Large intestine (tissue), 3 donors: ENCODE measurements around the gene CCDC146. TPM values are rescaled to one million over a fixed set of nuclear protein-coding genes. Genes with fewer than 3 reads are reported as not detected.
A peak's percentile ranks its signal among the peaks of the same experiment; 100 is the strongest.
"Not testable (repeated sequence)": the region's sequence is repeated elsewhere in the genome, so short reads cannot be mapped to it uniquely, and the experiment has no call there.

Experiments used
- DNase-seq, 2 donors: peaks; one replicate each; pipeline versions ENCODE4 v3.0.0 to v3.0.0-alpha.2; 2013
- H3K27ac ChIP-seq: one replicate; pipeline ENCODE4 v1.5.1; 2013; ENCODE audit warnings: low read length
- H3K27me3 ChIP-seq: 2 replicates; pipeline ENCODE4 v1.6.1; 2013; ENCODE audit warnings: low read length; ENCODE audit not compliant: control insufficient read depth, insufficient read depth
- H3K36me3 ChIP-seq: 2 replicates; pipeline ENCODE4 v1.6.1; 2013; ENCODE audit warnings: low read length; ENCODE audit not compliant: control insufficient read depth, insufficient read depth
- H3K4me1 ChIP-seq: one replicate; pipeline ENCODE4 v1.6.1; 2013; ENCODE audit warnings: low read length; ENCODE audit not compliant: control insufficient read depth, insufficient read depth
- H3K4me3 ChIP-seq: one replicate; pipeline ENCODE4 v1.5.1; 2013; ENCODE audit warnings: low read length
- H3K9me3 ChIP-seq: one replicate; pipeline ENCODE4 v1.6.1; 2013; ENCODE audit warnings: mild to moderate bottlenecking, low read depth, low read length, moderate library complexity; ENCODE audit not compliant: control insufficient read depth
- WGBS: methylation state at CpG from one replicate; pipeline ENCODE4 v1.1.5; 2013; ENCODE audit warnings: low lambda C conversion rate; ENCODE audit not compliant: insufficient coverage; 5-methylcytosine and 5-hydroxymethylcytosine counted together
- polyA plus RNA-seq: library from polyadenylated mRNA; unstranded; fragments of 120-200 nt; gene quantifications from one replicate; pipeline ENCODE4 v1.2.1, GENCODE V29; 2013

CCDC146 gene
- polyA plus RNA-seq, 1 donor, result 13.4 TPM

GRCh38 chr7:77199013-77199966 is 76.9 kb downstream of the CCDC146 start, which contains the start of gene FGL2:
Gene FGL2, minus strand, starts transcription at chr7:77199819. Its CDS starts 26 bp downstream, at chr7:77199793.
- Histone ChIP-seq H3K36me3 (no peaks in the 10 kb centered on the region), H3K9me3 (no peaks in the 10 kb centered on the region), H3K27me3 (no peaks in the 10 kb centered on the region), H3K4me3 (peak within 1 kb of the TSS; percentile 47), H3K27ac (peak within 1 kb of the TSS; percentile 81), H3K4me1 (peaks cover 24% of the 10 kb centered on the region)
- peak in 1 of 2 donors; percentile 66 for DNase-seq
- 10% methylated on average over 5 of the region's 15 CpGs for WGBS

DNA sequence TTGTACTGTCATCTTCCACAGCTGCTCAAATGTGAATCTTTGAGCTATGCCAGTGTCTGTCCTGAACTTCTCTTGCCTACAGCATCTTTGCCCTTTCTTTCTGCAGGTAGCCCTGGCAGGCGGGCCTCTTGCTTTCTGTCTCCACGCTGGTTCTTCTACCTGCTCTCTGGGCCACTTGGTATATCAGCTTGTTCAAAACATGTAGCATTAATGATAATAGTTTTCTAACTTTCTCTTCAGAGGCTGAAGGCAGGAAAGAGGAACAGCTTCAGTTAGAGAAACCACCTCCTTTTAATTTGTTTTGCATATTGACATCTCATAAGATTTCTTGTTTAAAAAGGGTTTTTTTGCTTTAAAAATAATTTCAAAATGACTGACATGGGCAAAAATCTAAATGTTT is 78.1 kb downstream of the CCDC146 start:
- Histone ChIP-seq H3K27me3 (no peaks in the 10 kb centered on the region), H3K27ac (no peak overlapping the region), H3K4me3 (no peak overlapping the region), H3K9me3 (no peaks in the 10 kb centered on the region), H3K4me1 (peaks cover 24% of the 10 kb centered on the region), H3K36me3 (no peaks in the 10 kb centered on the region)
- no peak for DNase-seq
- no CpG with 5 or more reads among the region's 2 CpGs for WGBS

DNA sequence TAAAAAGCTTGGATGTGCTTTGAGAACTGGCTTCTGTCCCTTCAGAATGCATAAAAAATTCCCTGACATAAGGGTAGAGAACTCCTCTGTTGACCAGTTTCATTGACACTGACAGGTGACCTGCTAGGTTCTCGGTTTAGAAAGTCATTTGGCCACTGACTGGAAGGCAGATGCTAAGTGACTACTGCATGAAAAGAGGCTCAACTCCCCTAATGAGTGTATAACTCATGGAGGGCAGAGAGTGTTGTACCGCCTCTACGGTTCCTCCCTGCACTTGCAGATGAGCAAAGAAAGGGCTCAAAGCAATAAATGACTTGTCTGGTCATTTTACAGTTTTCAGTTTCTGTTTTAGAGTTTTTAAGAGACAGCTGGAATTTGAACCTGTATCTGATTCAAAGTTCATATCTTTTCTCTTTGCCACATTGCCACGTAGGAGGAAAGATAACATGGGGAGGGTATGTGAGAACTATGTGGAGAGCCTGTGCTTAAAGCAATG is 80.1 kb downstream of the CCDC146 start:
- H3K27ac ChIP-seq, result peak overlapping the region; percentile 79
- 40% methylated on average over 1 of the region's 4 CpGs for WGBS
- no peaks in the 10 kb centered on the region for H3K27me3 ChIP-seq
- no peak overlapping the region for H3K4me3 ChIP-seq
- DNase-seq, result peak; percentile 52 to 77
- peaks cover 24% of the 10 kb centered on the region for H3K4me1 ChIP-seq
- H3K9me3 ChIP-seq, result no peaks in the 10 kb centered on the region
- no peaks in the 10 kb centered on the region for H3K36me3 ChIP-seq

- Histone ChIP-seq H3K27me3 (no peaks in the 10 kb centered on the region), H3K27ac (no peak overlapping the region), H3K9me3 (peaks cover 16% of the 10 kb centered on the region), H3K4me3 (no peak overlapping the region), H3K36me3 (no peaks in the 10 kb centered on the region), H3K4me1 (peaks cover 15% of the 10 kb centered on the region)
- no peak for DNase-seq
- 100% methylated on average over 2 of the region's 3 CpGs for WGBS
Observed at GRCh38 chr7:77205706-77206105, 83.3 kb downstream of the CCDC146 start.

DNA sequence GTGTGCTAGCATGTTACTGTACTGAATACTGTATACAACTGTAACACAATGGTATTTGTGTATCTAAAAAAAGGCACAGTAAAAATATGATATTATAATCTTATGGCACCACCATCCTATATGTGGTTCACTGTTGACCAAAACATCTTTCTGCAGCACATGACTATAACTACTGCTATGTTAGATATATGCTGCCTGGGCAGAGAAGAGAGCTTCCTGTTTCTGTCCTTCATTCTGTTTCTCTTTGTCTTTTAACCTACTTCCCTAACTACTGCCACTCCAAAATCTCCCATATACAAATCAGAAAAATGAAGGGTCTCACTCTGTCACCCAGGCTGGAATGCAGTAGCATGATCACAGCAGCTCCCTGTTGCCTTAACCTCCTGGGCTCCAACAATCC is 86.0 kb downstream of the CCDC146 start:
- peaks cover 16% of the 10 kb centered on the region for H3K9me3 ChIP-seq
- peaks cover 2% of the 10 kb centered on the region for H3K4me1 ChIP-seq
- no peaks in the 10 kb centered on the region for H3K27me3 ChIP-seq
- no peak for DNase-seq
- no peaks in the 10 kb centered on the region for H3K36me3 ChIP-seq
- no peak overlapping the region for H3K27ac ChIP-seq
- H3K4me3 ChIP-seq, result no peak overlapping the region

- no peak for DNase-seq
- no peak overlapping the region for H3K4me3 ChIP-seq
- H3K4me1 ChIP-seq, result no peaks in the 10 kb centered on the region
- no peak overlapping the region for H3K27ac ChIP-seq
- no peaks in the 10 kb centered on the region for H3K27me3 ChIP-seq
- H3K9me3 ChIP-seq, result peaks cover 16% of the 10 kb centered on the region
- no peaks in the 10 kb centered on the region for H3K36me3 ChIP-seq
- WGBS, result no CpG with 5 or more reads among the region's 6 CpGs
Observed at GRCh38 chr7:77209479-77210139, 87.2 kb downstream of the CCDC146 start.

- no peaks in the 10 kb centered on the region for H3K36me3 ChIP-seq
- H3K4me3 ChIP-seq, result no peak overlapping the region
- H3K27ac ChIP-seq, result peak overlapping the region; percentile 38
- H3K9me3 ChIP-seq, result no peaks in the 10 kb centered on the region
- 100% methylated on average over 2 of the region's 3 CpGs for WGBS
- DNase-seq, result no peak
- H3K27me3 ChIP-seq, result no peaks in the 10 kb centered on the region
- H3K4me1 ChIP-seq, result peaks cover 4% of the 10 kb centered on the region
Observed at GRCh38 chr7:77216181-77216845, 93.9 kb downstream of the CCDC146 start.

- Histone ChIP-seq H3K27me3 (no peaks in the 10 kb centered on the region), H3K27ac (no peak overlapping the region), H3K9me3 (no peaks in the 10 kb centered on the region), H3K36me3 (no peaks in the 10 kb centered on the region), H3K4me1 (peaks cover 4% of the 10 kb centered on the region), H3K4me3 (no peak overlapping the region)
- 100% methylated on average over 1 of the region's 2 CpGs for WGBS
- DNase-seq, result no peak
Observed at GRCh38 chr7:77217474-77218185, 95.2 kb downstream of the CCDC146 start.

GRCh38 chr7:77219701-77220331 is 97.4 kb downstream of the CCDC146 start:
- H3K27ac ChIP-seq, H3K4me1 ChIP-seq, H3K9me3 ChIP-seq, H3K27me3 ChIP-seq, H3K4me3 ChIP-seq, H3K36me3 ChIP-seq: not testable (repeated sequence)
- 72% methylated on average over 4 of the region's 10 CpGs for WGBS
- DNase-seq, result peak in 1 of 2 donors; percentile 38
